Cardiac muscle cell (in vitro differentiated cells and primary cell): Measurements from ENCODE around the gene LGR6. TPM values are rescaled to one million over a fixed set of nuclear protein-coding genes. Genes with fewer than 3 reads are reported as not detected.

Source experiments
- DNase-seq, 2 donors: peaks; one replicate each; pipeline versions ENCODE4 v3.0.0 to v3.0.0-alpha.2; 2010 to 2017; ENCODE audit warnings: low read depth in 1 of 2, low spot score in 1 of 2
- H3K27ac ChIP-seq: fragments of 200-600 bp; sonication (generic); 2 replicates; pipeline ENCODE4 v1.5.1; 2016
- H3K27me3 ChIP-seq: fragments of 200-600 bp; sonication (generic); 2 replicates; pipeline ENCODE4 v1.6.0; 2016; ENCODE audit warnings: control low read depth
- H3K36me3 ChIP-seq: fragments of 200-600 bp; sonication (generic); 2 replicates; pipeline ENCODE4 v1.5.1; 2016; ENCODE audit warnings: control low read depth
- H3K4me1 ChIP-seq: fragments of 200-600 bp; sonication (generic); 2 replicates; pipeline ENCODE4 v1.8.1; 2017; ENCODE audit warnings: low read depth, mild to moderate bottlenecking, mixed run types
- H3K4me3 ChIP-seq: fragments of 200-600 bp; sonication (generic); 2 replicates; pipeline ENCODE4 v1.5.1; 2016; ENCODE audit warnings: mild to moderate bottlenecking
- H3K9me3 ChIP-seq: fragments of 200-600 bp; sonication (generic); 2 replicates; pipeline ENCODE4 v1.5.1; 2017; ENCODE audit warnings: low read depth, mild to moderate bottlenecking, control low read depth
- polyA plus RNA-seq: library from polyadenylated mRNA; unstranded; fragments of >200 nt; fragmentation: Nextera tagmentation; extraction: Ambion mirVana; gene quantifications from 2 replicates; pipeline ENCODE4 v1.2.1, GENCODE V29; 2016
- total RNA-seq: library from RNA; depleted of rRNA; stranded (reverse); fragments of >200 nt; gene quantifications from 2 replicates; pipeline ENCODE4 v1.2.3, GENCODE V29; 2016
- TF ChIP-seq, protein P1 (sequence below): IDR thresholded peaks from 2 replicates; pipeline ENCODE4 v1.5.1; 2012; ENCODE audit warnings: low read depth, mild to moderate bottlenecking, low read length

Gene LGR6
- total and polyA plus RNA-seq, 2 experiments from 2014 or later: 0.16 TPM; not detected in 1

DNA sequence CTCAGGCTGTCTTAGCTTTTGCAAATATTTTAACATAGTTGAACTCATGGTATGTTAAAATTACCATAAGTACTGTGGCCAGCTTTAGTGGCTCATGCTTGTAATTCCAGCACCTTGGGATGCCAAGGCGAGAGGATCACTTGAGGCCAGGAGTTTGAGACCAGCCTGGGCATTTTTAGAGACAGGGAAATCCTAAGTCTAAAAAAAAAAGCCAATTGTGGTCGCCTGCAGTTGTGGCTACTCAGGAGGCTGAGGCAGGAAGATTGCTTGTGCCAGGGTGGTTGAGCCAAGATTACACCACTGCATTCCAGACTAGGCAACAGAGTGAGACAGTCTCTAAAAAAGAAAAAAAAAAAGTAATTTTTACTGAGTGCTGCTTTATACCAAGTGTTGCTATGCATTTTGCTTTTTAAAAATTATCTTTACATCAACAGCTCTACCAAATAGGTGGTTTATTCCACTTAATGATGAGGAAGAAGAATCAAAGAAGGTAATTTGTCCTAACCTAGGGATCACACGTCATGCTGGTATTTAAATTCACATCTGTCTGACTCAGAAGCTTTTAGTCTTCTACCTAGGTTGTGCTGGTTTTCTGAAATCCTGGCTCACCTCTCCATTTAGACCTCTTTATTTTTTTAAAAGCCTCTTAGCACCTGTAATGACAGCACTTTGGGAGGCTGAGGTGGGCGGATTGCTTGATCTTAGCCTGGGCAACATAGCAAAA, 171.7 kb downstream of the LGR6 start:
- Histone ChIP-seq H3K27ac (no peak overlapping the region), H3K36me3 (no peaks in the 10 kb centered on the region)

DNA sequence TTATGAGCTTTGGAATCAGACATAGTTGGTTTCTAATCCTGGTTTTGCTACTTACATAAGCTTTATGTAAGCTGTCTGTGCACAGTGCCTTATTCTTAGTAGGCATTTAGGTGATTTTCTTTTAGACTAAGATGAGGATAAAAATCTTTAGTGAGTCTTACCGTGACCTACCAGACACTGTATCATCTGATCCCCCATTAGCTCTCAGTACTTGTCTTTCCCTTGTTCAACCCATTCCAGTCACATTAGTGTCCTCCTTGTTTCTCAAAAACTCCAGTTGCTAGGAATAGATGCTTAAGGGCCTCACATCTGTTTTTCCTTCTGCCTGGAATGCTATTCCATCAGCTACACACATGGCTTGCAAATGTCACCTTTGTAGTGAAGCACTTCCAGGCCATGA, 173.7 kb downstream of the LGR6 start:
- H3K4me1 ChIP-seq: peaks cover 15% of the 10 kb centered on the region
- H3K27me3 ChIP-seq: no peaks in the 10 kb centered on the region
- no peaks in the 10 kb centered on the region for H3K9me3 ChIP-seq
- DNase-seq: no peak
- H3K36me3 ChIP-seq: no peaks in the 10 kb centered on the region
- peak overlapping the region; percentile 54 for H3K27ac ChIP-seq
- no peak overlapping the region for H3K4me3 ChIP-seq
- TF ChIP-seq, protein P1, sequence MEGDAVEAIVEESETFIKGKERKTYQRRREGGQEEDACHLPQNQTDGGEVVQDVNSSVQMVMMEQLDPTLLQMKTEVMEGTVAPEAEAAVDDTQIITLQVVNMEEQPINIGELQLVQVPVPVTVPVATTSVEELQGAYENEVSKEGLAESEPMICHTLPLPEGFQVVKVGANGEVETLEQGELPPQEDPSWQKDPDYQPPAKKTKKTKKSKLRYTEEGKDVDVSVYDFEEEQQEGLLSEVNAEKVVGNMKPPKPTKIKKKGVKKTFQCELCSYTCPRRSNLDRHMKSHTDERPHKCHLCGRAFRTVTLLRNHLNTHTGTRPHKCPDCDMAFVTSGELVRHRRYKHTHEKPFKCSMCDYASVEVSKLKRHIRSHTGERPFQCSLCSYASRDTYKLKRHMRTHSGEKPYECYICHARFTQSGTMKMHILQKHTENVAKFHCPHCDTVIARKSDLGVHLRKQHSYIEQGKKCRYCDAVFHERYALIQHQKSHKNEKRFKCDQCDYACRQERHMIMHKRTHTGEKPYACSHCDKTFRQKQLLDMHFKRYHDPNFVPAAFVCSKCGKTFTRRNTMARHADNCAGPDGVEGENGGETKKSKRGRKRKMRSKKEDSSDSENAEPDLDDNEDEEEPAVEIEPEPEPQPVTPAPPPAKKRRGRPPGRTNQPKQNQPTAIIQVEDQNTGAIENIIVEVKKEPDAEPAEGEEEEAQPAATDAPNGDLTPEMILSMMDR: no peak

More for the DNA sequence above, 171.7 kb downstream of the LGR6 start:
- Histone ChIP-seq H3K27me3 (no peaks in the 10 kb centered on the region), H3K9me3 (no peaks in the 10 kb centered on the region), H3K4me1 (peaks cover 21% of the 10 kb centered on the region), H3K4me3 (no peak overlapping the region)
- peak in 1 of 2 donors; percentile 77 for DNase-seq
- TF ChIP-seq, protein P1: no peak

Other genes starting within 250 kb of the LGR6 start
- 48.3 and 75.6 TPM in 2 replicates for gene LMOD1, start 247.3 kb upstream of the LGR6 start, total RNA-seq
- 27.4 and 47.9 TPM in 2 replicates for gene LMOD1, start 247.3 kb upstream of the LGR6 start, polyA plus RNA-seq
- gene TIMM17A, start 238.3 kb upstream of the LGR6 start, total RNA-seq: 32.9 and 37.4 TPM in 2 replicates
- gene TIMM17A, start 238.3 kb upstream of the LGR6 start, polyA plus RNA-seq: 88.7 and 110 TPM in 2 replicates
- 56.6 and 60.4 TPM in 2 replicates for gene RNPEP, start 211.2 kb upstream of the LGR6 start, total RNA-seq
- 52.6 and 66.0 TPM in 2 replicates for gene RNPEP, start 211.2 kb upstream of the LGR6 start, polyA plus RNA-seq
- 27.7 and 28.7 TPM in 2 replicates for gene ELF3, start 183.2 kb upstream of the LGR6 start, total RNA-seq
- gene ELF3, start 183.2 kb upstream of the LGR6 start, polyA plus RNA-seq: 22.6 and 35.2 TPM in 2 replicates
- gene GPR37L1, start 70.9 kb upstream of the LGR6 start, total RNA-seq: not detected in 2 replicates
- gene GPR37L1, start 70.9 kb upstream of the LGR6 start, polyA plus RNA-seq: 0.79 TPM in 1 of 2 replicates, not detected in the other
- 42.1 and 42.5 TPM in 2 replicates for gene ARL8A, start 49.1 kb upstream of the LGR6 start, total RNA-seq
- 45.3 and 49.1 TPM in 2 replicates for gene ARL8A, start 49.1 kb upstream of the LGR6 start, polyA plus RNA-seq
- not detected in 2 replicates for gene PTPN7, start 33.2 kb upstream of the LGR6 start, total RNA-seq
- 0.66 TPM in 1 of 2 replicates, not detected in the other for gene PTPN7, start 33.2 kb upstream of the LGR6 start, polyA plus RNA-seq
- 24.0 and 39.2 TPM in 2 replicates for gene UBE2T, start 148.1 kb downstream of the LGR6 start, total RNA-seq
- gene UBE2T, start 148.1 kb downstream of the LGR6 start, polyA plus RNA-seq: 35.2 and 84.0 TPM in 2 replicates
- 203 and 340 TPM in 2 replicates for gene PPP1R12B, start 154.9 kb downstream of the LGR6 start, total RNA-seq
- gene PPP1R12B, start 154.9 kb downstream of the LGR6 start, polyA plus RNA-seq: 109 and 156 TPM in 2 replicates